ENCODE data around the gene CDC42EP1.
A peak's percentile ranks its signal among the peaks of the same experiment; 100 is the strongest.

The CDC42EP1 gene

DNA sequence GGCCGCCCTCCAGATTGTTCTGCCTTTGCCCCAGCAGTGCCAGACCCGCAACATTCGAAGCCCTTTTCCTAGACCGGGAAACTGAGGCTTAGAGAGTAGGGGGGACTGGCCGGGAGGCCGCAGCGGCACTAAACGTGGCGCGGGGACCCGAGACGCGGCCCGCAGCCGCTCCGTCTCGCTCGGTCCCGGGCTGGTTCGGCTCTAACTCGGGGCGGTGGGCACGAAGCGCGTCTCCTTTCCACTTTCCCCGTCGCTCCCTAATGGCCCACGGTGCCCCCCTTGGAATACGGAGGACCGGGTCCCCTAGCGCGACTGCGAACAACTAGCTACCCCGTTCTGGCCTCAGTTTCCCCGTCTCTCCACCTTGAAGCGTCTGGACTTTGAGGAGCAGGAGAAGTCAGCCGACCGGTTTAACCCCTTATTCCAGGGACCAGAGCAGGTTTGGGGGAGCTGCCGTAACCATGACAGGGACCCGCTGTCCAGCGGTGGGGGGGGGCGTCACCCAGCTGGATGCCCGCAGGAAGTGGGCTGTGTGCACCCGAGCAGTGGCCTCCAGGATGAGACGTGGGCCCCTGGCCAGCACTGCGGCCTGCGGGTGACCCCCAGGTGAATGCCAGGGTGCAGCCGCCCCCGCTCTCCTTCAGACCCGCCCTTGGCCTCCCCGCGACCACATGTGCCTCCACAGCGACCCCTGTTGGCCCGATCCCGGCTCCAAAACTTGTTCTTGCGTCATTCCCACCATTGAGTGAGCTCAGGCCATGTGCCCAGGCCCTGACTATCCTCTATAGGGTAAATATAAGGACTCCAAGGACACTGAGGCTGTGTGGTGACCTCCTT is 1.1 kb downstream of the CDC42EP1 start:
- DNase-seq (ENCODE audit: low read depth), result peak; percentile 47

DNA sequence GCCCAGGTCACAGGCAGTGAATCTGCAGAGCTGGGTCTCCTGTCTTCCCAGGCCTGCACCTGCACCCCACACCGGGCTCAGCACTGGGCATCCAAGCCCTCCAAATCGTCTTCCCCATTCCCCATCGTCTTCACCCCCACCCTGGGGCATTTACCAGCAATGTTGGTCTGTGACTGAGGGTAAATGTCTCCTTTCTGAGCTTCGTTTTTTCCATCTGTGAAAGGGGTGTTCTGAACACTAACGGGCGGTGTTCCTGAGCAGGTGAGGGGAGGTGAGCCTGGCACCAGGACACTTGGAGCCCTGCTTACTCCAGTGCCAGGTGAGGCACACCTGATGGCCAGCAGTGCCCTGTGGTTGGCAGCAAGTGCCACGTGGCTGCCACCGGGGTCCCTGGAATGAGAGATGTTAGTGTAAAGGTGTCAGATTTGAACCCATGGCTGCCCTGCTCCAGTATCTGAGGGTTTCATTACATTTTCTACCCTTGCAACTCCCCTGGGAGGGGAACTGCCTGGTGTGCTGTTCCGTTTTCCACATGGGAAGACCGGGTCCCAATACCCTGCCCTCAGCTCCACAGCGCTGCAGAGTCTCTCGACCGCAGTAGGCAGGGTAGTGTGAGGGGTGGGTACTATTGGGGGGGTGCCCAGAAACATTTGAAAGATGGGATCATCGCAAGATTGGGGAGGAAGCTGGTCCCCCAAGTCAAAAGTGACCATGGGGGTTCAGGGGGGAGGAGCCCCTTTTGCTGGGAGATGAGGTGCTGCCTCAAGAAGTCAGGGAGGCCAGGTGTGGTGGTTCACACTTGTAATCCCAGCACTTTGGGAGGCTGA is 2.0 kb downstream of the CDC42EP1 start:
- DNase-seq (ENCODE audit: low read depth), result no peak

DNA sequence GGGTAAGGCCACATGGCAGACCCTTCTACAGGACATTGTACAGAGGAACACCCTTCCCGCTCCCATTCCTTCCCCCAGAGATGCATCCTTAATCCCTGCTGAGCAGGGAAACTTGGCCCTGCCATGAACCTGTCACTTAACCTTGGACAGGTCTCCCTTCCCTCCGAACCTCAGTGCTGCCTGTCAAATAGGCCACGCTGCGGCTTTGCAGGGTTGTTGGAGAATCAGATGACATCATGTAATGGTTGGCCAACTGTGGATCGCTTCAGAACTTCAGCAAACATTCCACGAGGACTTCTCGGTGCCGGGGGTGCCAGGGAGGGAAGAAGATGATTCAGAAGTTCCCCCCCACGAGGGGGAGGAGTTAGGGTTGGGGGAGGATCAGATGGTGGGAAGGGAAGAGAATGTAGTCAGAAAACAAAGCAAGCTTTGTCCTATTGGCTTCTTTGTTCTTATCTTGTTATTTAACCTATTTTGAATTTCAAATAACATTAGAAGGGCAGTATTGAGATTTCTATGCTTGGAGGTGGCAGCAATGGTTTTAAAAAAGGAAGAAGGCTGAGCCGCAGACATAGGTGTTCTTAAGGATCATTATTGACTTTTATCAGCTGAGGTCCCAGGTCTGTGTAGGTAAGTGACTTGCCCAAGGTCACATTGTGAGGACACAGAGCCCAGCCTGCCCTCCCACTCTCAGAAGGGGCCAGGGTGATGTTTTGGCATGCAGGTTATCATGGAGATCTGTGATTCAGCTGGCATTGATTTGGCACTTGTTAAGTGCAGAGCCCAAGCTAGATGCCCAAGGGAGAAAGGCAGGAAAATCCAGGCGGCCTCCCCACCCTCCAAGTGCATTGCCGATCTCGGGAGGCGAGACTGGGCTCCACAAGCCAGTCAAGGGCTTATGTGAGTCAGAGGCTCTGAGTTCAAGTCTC is 3.1 kb downstream of the CDC42EP1 start:
- DNase-seq (ENCODE audit: low read depth), result no peak

DNA sequence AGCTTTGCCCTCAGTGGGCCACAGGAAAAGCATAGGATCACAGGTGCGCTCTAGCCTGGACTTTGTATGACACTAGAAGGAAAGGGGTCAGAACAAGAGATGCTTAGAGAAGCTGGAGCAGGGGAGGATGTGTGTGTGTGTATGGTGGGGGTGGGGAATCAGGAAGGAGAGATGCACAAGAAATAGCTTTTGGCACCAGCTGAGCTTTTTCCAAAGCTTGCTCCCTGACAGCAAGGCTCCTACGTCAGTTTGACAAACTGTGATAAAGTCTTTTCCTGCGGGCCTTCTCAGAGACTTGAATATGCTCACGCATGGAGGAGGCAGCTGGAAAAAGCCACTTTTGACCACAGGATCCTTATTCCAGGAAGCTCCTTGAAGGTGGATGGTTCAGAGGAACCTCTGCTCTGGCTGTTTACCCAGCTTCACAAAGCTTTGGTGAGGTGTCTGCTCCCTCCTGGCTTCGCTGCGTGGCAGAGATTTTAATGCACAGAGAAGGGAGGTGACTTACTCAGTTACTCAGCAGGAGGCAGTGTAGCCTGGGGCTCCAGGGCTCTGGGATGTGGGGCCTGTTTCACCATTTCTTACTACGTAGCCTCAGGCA is 3.9 kb downstream of the CDC42EP1 start:
- DNase-seq (ENCODE audit: low read depth), result no peak

DNA sequence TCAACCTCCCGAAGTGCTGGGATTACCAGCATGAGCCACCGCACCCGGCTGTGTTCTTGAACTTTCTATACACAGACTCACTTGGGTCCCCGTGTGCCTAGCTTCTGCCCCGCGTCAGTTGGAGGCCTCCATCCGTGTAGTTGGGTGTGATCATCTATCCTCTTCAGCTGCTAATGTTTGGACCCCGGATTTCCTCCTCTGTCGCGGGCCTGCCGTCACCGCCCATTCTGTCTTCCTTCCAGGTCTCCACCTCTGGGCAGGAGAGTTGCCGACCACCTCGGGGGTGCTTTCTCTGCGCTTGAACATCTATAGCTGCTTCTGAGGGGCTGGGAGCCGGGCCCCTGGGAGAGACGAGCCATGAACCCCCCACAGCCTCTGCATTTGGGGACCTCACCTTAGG is 5.5 kb downstream of the CDC42EP1 start:
- no peak for DNase-seq (ENCODE audit: low read depth)

DNA sequence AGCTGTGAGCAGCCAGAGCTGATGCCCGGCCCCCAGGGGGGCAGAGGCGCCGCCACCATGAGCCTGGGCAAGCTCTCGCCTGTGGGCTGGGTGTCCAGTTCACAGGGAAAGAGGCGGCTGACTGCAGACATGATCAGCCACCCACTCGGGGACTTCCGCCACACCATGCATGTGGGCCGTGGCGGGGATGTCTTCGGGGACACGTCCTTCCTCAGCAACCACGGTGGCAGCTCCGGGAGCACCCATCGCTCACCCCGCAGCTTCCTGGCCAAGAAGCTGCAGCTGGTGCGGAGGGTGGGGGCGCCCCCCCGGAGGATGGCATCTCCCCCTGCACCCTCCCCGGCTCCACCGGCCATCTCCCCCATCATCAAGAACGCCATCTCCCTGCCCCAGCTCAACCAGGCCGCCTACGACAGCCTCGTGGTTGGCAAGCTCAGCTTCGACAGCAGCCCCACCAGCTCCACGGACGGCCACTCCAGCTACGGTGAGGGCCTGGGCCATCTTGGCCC is 6.1 kb downstream of the CDC42EP1 start:
- peak; percentile 22 for DNase-seq (ENCODE audit: low read depth)

DNA sequence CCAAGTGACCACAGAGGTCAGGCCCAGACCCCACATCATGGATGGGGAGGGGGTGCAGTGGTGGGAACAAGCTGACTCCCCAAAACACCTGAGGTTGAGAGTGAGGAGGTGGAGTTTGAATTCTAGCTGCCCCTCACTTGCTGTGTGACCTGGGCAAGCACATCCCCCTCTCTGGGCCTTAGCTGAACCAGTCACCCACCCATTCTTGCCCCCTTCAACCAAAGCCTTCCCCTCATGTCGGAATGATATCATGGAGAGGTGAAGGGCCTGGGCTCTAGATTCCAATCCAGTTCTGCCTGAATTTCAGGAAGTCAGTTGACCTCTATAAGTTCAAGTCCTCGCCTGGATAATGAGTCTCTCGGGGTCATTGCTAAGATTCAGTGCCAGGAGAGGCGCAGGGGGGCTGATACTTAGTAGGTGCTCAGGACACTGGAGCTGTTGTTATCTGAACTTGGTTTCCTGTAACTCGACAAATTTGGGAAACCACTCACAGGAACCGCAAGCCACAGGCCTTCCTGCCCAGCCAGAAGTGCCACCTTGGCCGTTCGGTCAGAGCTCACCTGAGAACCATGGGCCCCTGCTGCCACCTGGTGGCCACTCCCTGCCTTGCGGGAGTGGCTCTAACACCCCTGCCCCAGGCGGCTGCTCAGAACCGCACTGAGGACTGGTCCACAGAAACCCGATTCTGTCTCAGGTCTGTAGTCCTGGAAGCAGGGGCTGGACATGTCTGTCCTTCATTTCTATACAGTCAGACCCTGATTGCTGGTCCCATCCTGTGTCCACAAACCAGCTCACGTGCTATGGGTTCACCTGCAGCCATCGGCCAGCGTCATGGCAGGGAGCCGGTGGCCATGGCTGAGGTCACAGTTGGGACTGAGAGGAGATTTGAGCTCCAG is 6.9 kb downstream of the CDC42EP1 start:
- DNase-seq (ENCODE audit: low read depth), result peak; percentile 84

DNA sequence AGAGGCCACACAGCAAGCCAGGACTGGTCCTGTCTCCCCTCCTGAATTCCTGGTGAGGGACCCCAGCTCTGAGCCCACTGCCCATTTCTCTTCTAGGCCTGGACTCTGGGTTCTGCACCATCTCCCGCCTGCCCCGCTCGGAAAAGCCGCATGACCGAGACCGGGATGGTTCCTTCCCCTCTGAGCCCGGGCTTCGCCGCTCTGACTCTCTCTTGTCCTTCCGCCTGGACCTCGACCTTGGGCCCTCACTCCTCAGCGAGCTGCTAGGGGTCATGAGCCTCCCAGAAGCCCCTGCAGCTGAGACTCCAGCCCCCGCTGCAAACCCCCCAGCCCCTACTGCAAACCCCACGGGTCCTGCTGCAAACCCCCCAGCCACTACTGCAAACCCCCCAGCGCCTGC is 7.7 kb downstream of the CDC42EP1 start:
- DNase-seq (ENCODE audit: low read depth), result no peak

DNA sequence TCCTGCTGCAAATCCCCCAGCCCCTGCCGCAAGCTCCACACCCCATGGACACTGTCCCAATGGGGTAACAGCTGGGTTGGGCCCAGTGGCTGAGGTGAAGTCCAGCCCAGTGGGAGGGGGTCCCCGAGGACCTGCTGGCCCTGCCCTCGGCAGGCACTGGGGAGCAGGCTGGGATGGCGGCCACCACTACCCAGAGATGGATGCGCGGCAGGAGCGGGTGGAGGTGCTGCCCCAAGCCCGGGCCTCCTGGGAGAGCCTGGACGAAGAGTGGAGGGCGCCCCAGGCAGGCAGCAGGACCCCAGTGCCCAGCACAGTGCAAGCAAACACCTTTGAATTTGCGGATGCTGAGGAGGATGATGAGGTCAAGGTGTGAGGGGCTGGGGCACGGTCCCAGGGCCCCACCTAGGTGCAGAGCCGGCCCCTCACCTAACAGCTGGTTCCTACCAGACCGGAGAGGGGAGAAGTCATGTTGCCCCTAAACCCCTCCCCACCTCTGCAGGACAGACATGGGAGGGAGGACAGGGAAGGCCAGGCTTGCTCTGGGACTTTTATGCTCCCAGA is 8.2 kb downstream of the CDC42EP1 start:
- DNase-seq (ENCODE audit: low read depth), result no peak

DNA sequence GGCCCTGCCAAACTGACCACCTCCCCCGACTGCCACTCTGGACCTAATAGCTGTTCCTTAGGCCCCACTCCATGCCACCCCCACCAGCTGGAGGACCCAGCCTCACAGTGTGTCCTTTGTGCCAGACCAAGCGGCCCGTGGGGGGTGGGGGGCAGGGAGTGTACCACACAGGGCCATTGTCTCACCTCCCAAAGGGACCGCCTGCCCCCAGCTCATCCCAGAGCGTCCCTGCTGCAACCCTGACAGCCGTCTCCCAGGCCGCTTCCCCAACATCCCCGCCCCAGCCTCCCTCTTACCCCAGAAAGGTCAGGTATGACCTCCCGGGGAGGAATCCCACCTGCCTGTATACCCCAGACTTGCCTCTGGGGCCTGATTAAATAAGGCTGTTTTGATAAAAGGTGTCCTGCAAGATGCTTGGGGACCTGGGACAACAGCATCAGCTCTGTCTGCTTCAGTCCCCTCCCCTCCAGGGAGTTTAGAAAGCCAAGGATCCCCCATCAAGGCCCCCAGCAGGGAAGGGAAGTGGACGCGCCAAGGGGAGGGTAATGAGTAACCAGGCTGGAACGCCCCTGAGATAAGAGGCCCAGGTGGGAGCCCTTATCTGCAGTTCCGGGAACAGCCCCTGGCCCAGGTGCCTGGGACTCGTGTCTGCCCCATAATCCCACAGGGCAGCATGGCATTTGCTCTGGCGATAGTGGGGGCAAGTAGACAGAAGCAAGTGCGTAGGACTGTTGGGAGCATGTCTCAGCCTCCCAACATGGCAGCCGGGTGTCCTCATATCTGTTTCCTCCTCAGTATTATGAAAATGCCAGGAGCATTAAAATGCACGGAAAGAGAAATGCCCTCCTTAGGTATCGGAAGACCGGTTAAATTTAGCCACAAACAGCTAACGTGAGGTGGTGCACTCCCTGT is 9.0 kb downstream of the CDC42EP1 start:
- no peak for DNase-seq (ENCODE audit: low read depth)

DNA sequence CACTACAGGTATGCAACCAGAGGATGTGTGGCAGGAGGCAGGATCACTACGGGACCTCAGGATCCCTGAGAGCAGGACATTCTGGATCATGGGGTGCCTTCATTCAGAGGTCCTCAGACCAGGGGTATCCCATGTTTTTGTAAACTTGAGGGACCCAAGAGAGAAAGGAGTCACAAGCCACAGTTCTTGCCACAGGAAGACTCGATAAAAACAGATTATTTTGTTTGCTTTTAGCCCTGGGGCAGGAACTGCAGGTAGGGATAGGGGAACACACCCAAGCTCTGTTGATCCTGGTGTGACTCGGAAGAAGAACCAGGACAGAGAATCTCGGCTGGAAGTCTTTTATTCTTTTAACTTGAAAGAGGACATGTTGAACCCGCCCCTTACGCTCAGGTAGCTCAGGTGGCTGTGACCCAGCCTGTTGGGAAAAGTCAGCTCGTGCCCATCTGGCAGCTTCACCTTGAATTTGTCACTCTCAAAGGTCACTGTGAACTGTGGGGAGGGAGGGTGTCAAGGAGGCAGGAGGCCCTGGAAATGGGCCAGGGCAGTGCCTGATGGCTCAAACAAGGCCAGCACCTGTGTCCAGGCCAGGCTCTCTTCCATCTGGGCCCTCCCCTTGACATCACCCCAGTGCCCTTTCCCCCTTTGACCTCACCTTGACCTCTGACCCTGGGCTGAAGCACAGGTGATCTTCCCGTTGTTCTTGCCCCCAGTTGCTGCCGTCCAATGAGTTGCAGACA is 9.8 kb downstream of the CDC42EP1 start:
- DNase-seq (ENCODE audit: low read depth), result no peak

DNA sequence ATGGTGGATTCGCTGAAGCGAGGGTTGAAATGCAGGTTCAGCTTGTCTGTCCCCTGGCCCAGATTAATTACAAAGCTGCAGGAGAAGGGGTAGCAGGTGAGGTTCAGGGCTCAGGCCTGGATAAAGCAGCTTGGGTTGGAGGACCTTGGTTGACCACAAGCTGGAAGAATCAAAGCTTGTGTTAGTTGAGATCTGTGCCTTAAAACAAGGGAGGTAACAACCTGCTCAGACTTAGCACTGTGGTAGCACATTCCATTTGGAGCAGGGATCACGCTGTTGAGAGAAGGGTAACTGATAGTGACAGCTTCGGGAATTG is 10.3 kb downstream of the CDC42EP1 start:
- DNase-seq (ENCODE audit: low read depth), result no peak

DNA sequence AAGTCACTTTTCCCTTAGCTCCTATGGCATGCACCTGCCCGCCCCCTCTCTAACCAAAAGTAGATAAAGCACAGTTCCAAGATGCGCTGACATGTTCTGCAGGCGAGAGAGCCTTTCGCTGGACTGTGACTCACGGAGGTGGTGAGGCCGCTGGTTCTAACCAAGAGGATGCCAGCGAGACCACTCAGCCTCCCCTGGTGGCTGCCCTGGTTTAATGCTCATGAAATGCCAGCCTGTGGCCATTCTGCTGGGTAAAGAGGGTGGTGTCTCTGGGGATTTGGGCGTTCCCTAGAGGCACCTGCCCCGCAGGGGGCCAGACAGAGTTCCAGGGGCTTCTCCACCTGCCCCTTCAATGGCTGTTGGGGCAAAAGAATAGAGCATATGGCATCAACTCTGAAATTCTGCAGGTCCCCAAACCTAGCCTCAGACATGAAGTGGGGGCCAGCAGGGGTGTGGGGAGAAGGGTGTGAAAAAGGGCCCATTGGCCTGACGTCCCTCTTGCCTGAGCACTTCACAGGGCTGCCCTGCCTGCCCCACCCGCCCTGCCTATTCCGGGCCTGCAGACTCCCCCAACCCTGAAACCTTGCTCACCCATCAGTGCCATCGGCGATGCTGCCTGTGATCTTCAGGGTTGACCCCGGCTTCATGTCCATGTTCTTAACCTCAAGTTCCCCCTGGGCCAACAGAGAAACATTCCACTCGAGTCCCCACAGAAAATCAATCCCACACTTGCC is 11.1 kb downstream of the CDC42EP1 start:
- no peak for DNase-seq (ENCODE audit: low read depth)

DNA sequence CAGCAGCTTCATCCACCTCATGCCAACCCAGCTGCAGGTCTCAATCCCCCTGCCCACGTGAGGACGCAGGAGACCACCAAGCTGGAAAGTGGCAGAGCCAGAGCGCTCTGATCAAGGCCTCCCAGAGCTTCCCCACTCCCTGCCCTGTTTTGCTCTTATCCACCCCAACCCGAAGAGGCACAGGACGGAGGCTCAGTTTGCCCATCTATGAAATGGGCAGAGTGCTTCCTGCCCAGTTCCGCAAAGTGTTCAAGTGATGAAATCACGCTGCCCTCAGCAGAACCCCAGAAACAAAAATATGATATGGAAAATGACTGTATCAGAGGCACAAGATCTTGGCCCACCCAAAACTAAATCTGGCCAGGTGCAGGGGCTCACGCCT is 11.7 kb downstream of the CDC42EP1 start:
- DNase-seq (ENCODE audit: low read depth), result no peak

DNA sequence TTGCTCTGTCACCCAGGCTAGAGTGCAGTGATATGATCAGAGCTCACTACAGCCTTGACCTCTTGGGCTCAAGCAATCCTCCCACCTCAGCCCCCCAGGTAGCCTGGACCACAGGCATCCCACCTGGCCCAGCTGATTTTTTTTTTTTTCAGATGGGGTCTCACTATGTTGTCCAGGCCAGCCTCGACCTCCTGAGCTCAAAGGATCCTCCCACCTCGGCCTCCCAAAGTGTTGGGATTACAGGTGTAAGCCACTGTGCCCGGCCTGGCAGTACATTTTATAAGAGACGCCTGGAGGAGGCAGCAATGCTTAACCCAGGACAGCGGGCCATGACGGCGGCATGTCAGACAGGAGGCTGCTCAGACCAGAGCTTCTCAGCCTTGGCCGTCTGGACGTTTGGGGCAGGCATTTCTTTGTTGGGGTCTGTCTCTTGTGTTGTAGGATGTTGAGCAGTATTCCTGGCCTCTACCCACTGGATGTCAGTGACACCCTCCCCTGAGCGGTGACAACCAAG is 15.3 kb downstream of the CDC42EP1 start:
- DNase-seq (ENCODE audit: low read depth), result no peak

DNA sequence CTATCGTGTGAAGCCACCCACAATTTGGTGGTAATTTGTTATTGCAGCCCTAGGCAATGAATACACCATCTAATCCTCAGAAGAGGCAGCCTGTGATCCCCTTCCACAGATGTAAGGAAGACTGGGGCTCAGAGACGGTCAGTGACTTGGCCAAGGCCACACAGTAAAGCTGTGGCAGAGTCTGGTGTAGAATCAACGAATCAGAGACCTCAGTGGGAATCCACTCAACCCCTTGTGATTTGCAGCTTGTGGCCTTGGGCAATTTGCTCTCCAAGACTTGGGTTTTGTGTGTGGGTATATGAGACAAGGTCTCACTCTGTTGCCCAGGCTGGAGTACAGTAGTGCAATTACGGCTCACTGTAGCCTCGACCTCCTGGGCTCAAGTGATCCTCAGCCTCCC is 17.7 kb downstream of the CDC42EP1 start:
- DNase-seq (ENCODE audit: low read depth), result no peak

DNA sequence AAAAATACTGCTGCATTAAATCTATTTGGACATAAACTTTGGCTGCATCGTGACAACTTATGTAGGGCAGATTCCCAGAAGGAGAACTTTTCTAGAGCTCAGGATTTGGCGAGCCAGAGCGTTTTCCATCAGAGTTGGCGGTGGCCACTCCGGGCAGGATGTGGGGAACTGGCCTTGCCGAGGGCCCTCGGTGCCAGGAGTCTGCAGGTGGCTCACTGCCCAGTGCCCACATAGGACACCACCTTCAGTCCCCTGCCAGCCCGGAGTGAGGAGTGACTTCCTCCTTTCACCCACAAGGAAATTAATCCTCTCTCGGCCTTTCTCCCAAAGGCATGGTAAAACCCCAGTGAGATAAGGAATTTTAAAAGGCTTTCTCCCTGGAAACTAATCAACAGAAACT is 21.2 kb downstream of the CDC42EP1 start:
- DNase-seq (ENCODE audit: low read depth), result no peak

DNA sequence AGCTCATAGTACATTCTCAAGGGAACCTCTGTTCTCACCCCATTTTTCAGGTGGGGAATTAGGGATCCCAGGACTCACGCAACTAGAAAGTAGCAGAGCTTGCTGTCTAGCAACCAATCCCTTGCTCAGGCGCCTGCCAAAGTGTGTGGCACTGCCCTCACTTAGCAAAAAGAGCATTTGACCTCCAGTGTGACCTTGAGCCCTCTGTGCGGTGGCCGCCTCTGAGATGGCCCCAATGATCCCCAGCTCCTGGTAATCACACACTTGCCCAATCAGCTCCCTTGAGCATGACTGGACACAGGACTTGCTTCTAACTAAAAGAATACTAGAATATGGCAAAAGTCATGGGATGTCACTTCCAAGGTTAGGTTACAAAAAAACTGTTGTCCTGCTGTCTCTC is 22.2 kb downstream of the CDC42EP1 start:
- no peak for DNase-seq (ENCODE audit: low read depth)
